Mucosa of gallbladder (tissue), 1 donor: Measurements from ENCODE around the gene DNM3. TPM values are rescaled to one million over a fixed set of nuclear protein-coding genes. Genes with fewer than 3 reads are reported as not detected.

Experiments
- DNase-seq: peaks from one replicate; pipeline ENCODE4 v3.0.0-alpha.2; 2020; ENCODE audit warnings: low spot score
- total RNA-seq: library from RNA; stranded (reverse); gene quantifications from one replicate; pipeline ENCODE4 v1.2.1, GENCODE V29; 2021
- donor health status: DM: no; HTN: no; CAD: no.

Gene DNM3
- total RNA-seq, 1 donor from 2014 or later, result 2.8 TPM

GRCh38 chr1:171817511-171818265, 23.6 kb upstream of the DNM3 start:
- no peak for DNase-seq

- no peak for DNase-seq
Observed at GRCh38 chr1:171819946-171820345, 21.4 kb upstream of the DNM3 start.

GRCh38 chr1:171826973-171827372, 14.3 kb upstream of the DNM3 start:
- no peak for DNase-seq

- DNase-seq, result no peak
Observed at GRCh38 chr1:171828794-171829193, 12.5 kb upstream of the DNM3 start.

- no peak for DNase-seq
Observed at GRCh38 chr1:171833091-171833825, 8.0 kb upstream of the DNM3 start.

- no peak for DNase-seq
Observed at GRCh38 chr1:171834821-171835220, 6.5 kb upstream of the DNM3 start.

GRCh38 chr1:171835891-171836290, 5.4 kb upstream of the DNM3 start:
- no peak for DNase-seq

GRCh38 chr1:171841931-171842761, 848 bp downstream of the DNM3 start:
- DNase-seq, result no peak

GRCh38 chr1:171844381-171844780, 3.1 kb downstream of the DNM3 start:
- DNase-seq, result no peak

- DNase-seq, result no peak
Observed at GRCh38 chr1:171845998-171846397, 4.7 kb downstream of the DNM3 start.

GRCh38 chr1:171849245-171849898, 8.1 kb downstream of the DNM3 start:
- DNase-seq, result no peak

- no peak for DNase-seq
Observed at GRCh38 chr1:171850651-171851350, 9.5 kb downstream of the DNM3 start.

GRCh38 chr1:171852272-171852671, 11.0 kb downstream of the DNM3 start:
- DNase-seq, result no peak

- DNase-seq, result no peak
Observed at GRCh38 chr1:171855381-171855780, 14.1 kb downstream of the DNM3 start.

- DNase-seq, result no peak
Observed at GRCh38 chr1:171858696-171859095, 17.4 kb downstream of the DNM3 start.

GRCh38 chr1:171860696-171861095, 19.4 kb downstream of the DNM3 start:
- DNase-seq, result no peak

- no peak for DNase-seq
Observed at GRCh38 chr1:171863531-171863930, 22.2 kb downstream of the DNM3 start.

GRCh38 chr1:171864308-171864707, 23.0 kb downstream of the DNM3 start:
- no peak for DNase-seq

- DNase-seq, result no peak
Observed at GRCh38 chr1:171865106-171865505, 23.8 kb downstream of the DNM3 start.

- no peak for DNase-seq
Observed at GRCh38 chr1:171867236-171867635, 25.9 kb downstream of the DNM3 start.

GRCh38 chr1:171868217-171868803, 27.0 kb downstream of the DNM3 start:
- no peak for DNase-seq
